Liver (tissue), 9 donors: ENCODE results near the gene METTL15. TPM values are rescaled to one million over a fixed set of nuclear protein-coding genes. Genes with fewer than 3 reads are reported as not detected.
"Not testable (repeated sequence)": the region's sequence is repeated elsewhere in the genome, so short reads cannot be mapped to it uniquely, and the experiment has no call there.

Experiments
- DNase-seq: peaks from one replicate; pipeline ENCODE4 v3.0.0-alpha.2; 2017; ENCODE audit warnings: low spot score
- H3K27ac ChIP-seq, 2 donors: one replicate each; pipeline ENCODE4 v1.7.0; 2013; ENCODE audit warnings: inconsistent platforms in 2 of 2, low read length in 2 of 2, control low read depth in 1 of 2, low read depth in 1 of 2, mild to moderate bottlenecking in 1 of 2
- H3K27me3 ChIP-seq, 4 donors: one replicate each; pipeline versions ENCODE4 v1.6.1 to v1.7.0; 2013; ENCODE audit warnings: low read length in 3 of 4, inconsistent platforms in 1 of 4, mild to moderate bottlenecking in 1 of 4, moderate library complexity in 1 of 4; ENCODE audit not compliant: control insufficient read depth in 4 of 4, insufficient read depth in 4 of 4
- H3K36me3 ChIP-seq, 4 donors: one replicate each; pipeline versions ENCODE4 v1.6.1 to v1.7.0; 2013; ENCODE audit warnings: low read length in 3 of 4, mild to moderate bottlenecking in 3 of 4, low read depth in 1 of 4, moderate library complexity in 1 of 4; ENCODE audit not compliant: control insufficient read depth in 4 of 4, insufficient read depth in 3 of 4
- H3K4me1 ChIP-seq, 4 donors: one replicate each; pipeline versions ENCODE4 v1.6.1 to v1.7.0; 2013; ENCODE audit warnings: low read length in 3 of 4, mild to moderate bottlenecking in 3 of 4, moderate library complexity in 1 of 4; ENCODE audit not compliant: control insufficient read depth in 4 of 4, insufficient read depth in 4 of 4
- H3K4me3 ChIP-seq, 3 donors: one replicate each; pipeline versions ENCODE4 v1.6.1 to v1.7.0; 2013; ENCODE audit warnings: low read length in 3 of 3, control low read depth in 1 of 3, low read depth in 1 of 3, mild to moderate bottlenecking in 1 of 3
- H3K9ac ChIP-seq, 2 donors: one replicate each; pipeline ENCODE4 v1.7.0; 2013; ENCODE audit warnings: low read length in 2 of 2, mild to moderate bottlenecking in 2 of 2, moderate library complexity in 2 of 2, control low read depth in 1 of 2, low read depth in 1 of 2
- H3K9me3 ChIP-seq, 4 donors: one replicate each; pipeline versions ENCODE4 v1.6.1 to v1.7.0; 2013; ENCODE audit warnings: low read length in 3 of 4; ENCODE audit not compliant: control insufficient read depth in 4 of 4
- ATF3 ChIP-seq: IDR thresholded peaks from 2 replicates; pipeline ENCODE4 v1.6.1; 2016; ENCODE audit warnings: antibody characterized with exemption
- CTCF ChIP-seq: fragments of 150-350 bp; IDR thresholded peaks from 2 replicates; pipeline ENCODE4 v1.5.1; 2017; ENCODE audit warnings: improper control_type of control experiment, low read depth, low read length; ENCODE audit not compliant: missing input control
- FOXA1 ChIP-seq: IDR thresholded peaks from 2 replicates; pipeline ENCODE4 v1.6.1; 2016; ENCODE audit warnings: antibody characterized with exemption
- FOXA2 ChIP-seq: IDR thresholded peaks from 2 replicates; pipeline ENCODE4 v1.6.1; 2016; ENCODE audit warnings: antibody characterized with exemption
- GABPA ChIP-seq, 2 donors: IDR thresholded peaks in 1 of 2; conservative IDR thresholded peaks in 1 of 2; 2 replicates each; pipeline ENCODE4 v1.6.1; 2016; ENCODE audit warnings: antibody characterized with exemption in 2 of 2, mild to moderate bottlenecking in 1 of 2, moderate library complexity in 1 of 2
- HNF4A ChIP-seq, 2 donors: conservative IDR thresholded peaks; 2 replicates each; pipeline ENCODE4 v1.6.1; 2016; ENCODE audit warnings: antibody characterized with exemption in 2 of 2, mild to moderate bottlenecking in 2 of 2
- HNF4G ChIP-seq: IDR thresholded peaks from 2 replicates; pipeline ENCODE4 v1.6.1; 2016; ENCODE audit warnings: antibody characterized with exemption
- JUND ChIP-seq, 2 donors: IDR thresholded peaks; 2 replicates each; pipeline ENCODE4 v1.6.1; 2016; ENCODE audit warnings: antibody characterized with exemption in 2 of 2
- NR2F2 ChIP-seq: IDR thresholded peaks from 2 replicates; pipeline ENCODE4 v1.6.1; 2016; ENCODE audit warnings: antibody characterized with exemption
- RAD21 ChIP-seq, 2 donors: IDR thresholded peaks; 2 replicates each; pipeline ENCODE4 v1.6.1; 2016; ENCODE audit warnings: antibody characterized with exemption in 2 of 2, mild to moderate bottlenecking in 2 of 2
- REST ChIP-seq: IDR thresholded peaks from 2 replicates; pipeline ENCODE4 v1.6.1; 2016; ENCODE audit warnings: antibody characterized with exemption, mild to moderate bottlenecking
- RXRA ChIP-seq, 2 donors: IDR thresholded peaks; 2 replicates each; pipeline ENCODE4 v1.6.1; 2017 to 2018; ENCODE audit warnings: antibody characterized with exemption in 2 of 2, mild to moderate bottlenecking in 1 of 2
- SP1 ChIP-seq: IDR thresholded peaks from 2 replicates; pipeline ENCODE4 v1.6.1; 2018; ENCODE audit warnings: antibody characterized with exemption, mild to moderate bottlenecking
- TAF1 ChIP-seq: conservative IDR thresholded peaks from 2 replicates; pipeline ENCODE4 v1.6.1; 2016; ENCODE audit warnings: antibody characterized with exemption, mild to moderate bottlenecking
- YY1 ChIP-seq: IDR thresholded peaks from 2 replicates; pipeline ENCODE4 v1.6.1; 2016; ENCODE audit warnings: antibody characterized with exemption, mild to moderate bottlenecking
- WGBS: extraction: QIAGEN DNeasy Blood & Tissue Kit; methylation state at CpG from one replicate; pipeline ENCODE4 v1.1.7; 2013; 5-methylcytosine and 5-hydroxymethylcytosine counted together
- polyA plus RNA-seq, 2 donors: library from polyadenylated mRNA; stranded (reverse) in 1 of 2; unstranded in 1 of 2; fragments of 200-250 nt in 1 of 2; fragments of >200 nt in 1 of 2; fragmentation: Nextera tagmentation in 1 of 2; extraction: Ambion mirVana in 1 of 2; gene quantifications; one replicate each; pipeline versions ENCODE4 v1.2.1 to v1.2.3, GENCODE V29; 2013 to 2015
- total RNA-seq, 2 donors: library from RNA; depleted of rRNA; stranded (reverse); fragments of >200 nt; gene quantifications; one replicate each; pipeline ENCODE4 v1.2.3, GENCODE V29; 2014
- TF ChIP-seq, protein P1 (sequence below): IDR thresholded peaks from 2 replicates; pipeline ENCODE4 v1.6.1; 2016; ENCODE audit warnings: antibody characterized with exemption
- TF ChIP-seq, protein P2 (sequence below): IDR thresholded peaks from 2 replicates; pipeline ENCODE4 v1.6.1; 2016; ENCODE audit warnings: antibody characterized with exemption
- donor health status: healthy.
- donor health status: healthy.
- donor health status: healthy.
- donor health status: healthy.
- donor health status: healthy.

Gene METTL15
- total and polyA plus RNA-seq, 4 donors, result 4.1 to 11.5 (median 8.1) TPM

DNA sequence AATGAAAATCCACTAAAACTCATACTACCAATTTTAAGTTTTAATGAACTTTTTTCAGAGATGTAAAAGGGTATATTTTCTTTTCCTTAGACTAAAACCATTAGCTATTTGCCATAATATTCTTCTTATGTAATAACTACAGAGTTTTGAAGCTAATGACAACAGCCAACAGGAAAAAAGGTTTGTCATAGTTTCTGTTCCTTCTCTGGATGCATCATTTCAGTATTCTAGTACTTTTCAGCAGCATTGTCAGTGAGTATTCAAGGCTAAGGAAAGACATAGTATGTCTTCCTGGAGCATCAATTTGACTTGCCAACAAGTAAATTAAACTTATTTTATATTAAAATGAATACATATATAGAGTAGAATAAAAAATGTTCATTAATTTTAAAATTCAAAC lies 166.0 kb downstream of the METTL15 start (continued):
- no peak for TF ChIP-seq HNF4G
- no peak for TF ChIP-seq RXRA (IDR thresholded peaks at IDR 0.05)

- no peaks in the 10 kb centered on the region for H3K4me1 ChIP-seq
- H3K9ac ChIP-seq, result no peak overlapping the region
- no peaks in the 10 kb centered on the region for H3K27me3 ChIP-seq
- H3K36me3 ChIP-seq, result no peaks in the 10 kb centered on the region
- no peak overlapping the region for H3K4me3 ChIP-seq
- no peaks in the 10 kb centered on the region for H3K9me3 ChIP-seq
- no peak for DNase-seq
- TF ChIP-seq, protein P1, sequence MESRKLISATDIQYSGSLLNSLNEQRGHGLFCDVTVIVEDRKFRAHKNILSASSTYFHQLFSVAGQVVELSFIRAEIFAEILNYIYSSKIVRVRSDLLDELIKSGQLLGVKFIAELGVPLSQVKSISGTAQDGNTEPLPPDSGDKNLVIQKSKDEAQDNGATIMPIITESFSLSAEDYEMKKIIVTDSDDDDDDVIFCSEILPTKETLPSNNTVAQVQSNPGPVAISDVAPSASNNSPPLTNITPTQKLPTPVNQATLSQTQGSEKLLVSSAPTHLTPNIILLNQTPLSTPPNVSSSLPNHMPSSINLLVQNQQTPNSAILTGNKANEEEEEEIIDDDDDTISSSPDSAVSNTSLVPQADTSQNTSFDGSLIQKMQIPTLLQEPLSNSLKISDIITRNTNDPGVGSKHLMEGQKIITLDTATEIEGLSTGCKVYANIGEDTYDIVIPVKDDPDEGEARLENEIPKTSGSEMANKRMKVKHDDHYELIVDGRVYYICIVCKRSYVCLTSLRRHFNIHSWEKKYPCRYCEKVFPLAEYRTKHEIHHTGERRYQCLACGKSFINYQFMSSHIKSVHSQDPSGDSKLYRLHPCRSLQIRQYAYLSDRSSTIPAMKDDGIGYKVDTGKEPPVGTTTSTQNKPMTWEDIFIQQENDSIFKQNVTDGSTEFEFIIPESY, result no peak
- TF ChIP-seq RXRA (IDR thresholded peaks at IDR 0.05), result no peak
- TF ChIP-seq HNF4A (conservative IDR thresholded peaks at IDR 0.05), result no peak
- 94% methylated on average over 1 of the region's 1 CpG for WGBS
- no peak overlapping the region for H3K27ac ChIP-seq
Measured at GRCh38 chr11:28284196-28284595, 176.0 kb downstream of the METTL15 start.

DNA sequence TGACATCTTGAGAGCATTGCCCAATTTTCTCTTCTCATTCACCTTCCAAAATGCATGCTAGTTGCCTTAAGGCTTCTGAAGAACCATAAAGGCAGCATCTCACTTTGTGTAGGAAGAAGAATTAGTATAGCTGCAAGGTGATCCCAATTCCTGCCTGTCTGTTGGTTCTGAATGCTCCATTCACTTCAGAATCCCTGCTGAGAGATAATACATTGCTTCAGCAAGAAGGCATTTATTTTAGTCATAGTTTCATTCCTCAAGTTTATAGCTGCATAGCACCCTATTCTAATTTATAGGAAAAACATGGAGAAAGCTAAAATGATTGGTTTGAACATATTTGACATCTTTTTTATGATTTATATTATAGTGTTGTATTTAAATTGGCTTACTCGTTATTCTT lies 181.3 kb downstream of the METTL15 start:
- Histone ChIP-seq H3K9ac (no peak overlapping the region), H3K4me3 (no peak overlapping the region), H3K4me1 (no peaks in the 10 kb centered on the region), H3K27me3 (no peaks in the 10 kb centered on the region), H3K27ac (no peak overlapping the region), H3K36me3 (peaks cover 0 to 2% (median 0%) of the 10 kb centered on the region in 4 donors), H3K9me3 (no peaks in the 10 kb centered on the region)
- TF ChIP-seq RXRA (IDR thresholded peaks at IDR 0.05) (no peak), FOXA2 (no peak), SP1 (no peak), HNF4A (conservative IDR thresholded peaks at IDR 0.05) (no peak), REST (no peak), FOXA1 (no peak), CTCF (no peak), ATF3 (no peak), JUND (IDR thresholded peaks at IDR 0.05) (no peak), HNF4G (no peak), YY1 (no peak), RAD21 (IDR thresholded peaks at IDR 0.05) (no peak), GABPA (IDR thresholded peaks at IDR 0.05 in 1 of 2, conservative IDR thresholded peaks at IDR 0.05 in 1 of 2) (no peak), NR2F2 (no peak), TAF1 (no peak)
- TF ChIP-seq, protein P1, result no peak
- TF ChIP-seq, protein P2, sequence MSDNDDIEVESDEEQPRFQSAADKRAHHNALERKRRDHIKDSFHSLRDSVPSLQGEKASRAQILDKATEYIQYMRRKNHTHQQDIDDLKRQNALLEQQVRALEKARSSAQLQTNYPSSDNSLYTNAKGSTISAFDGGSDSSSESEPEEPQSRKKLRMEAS, result no peak
- DNase-seq, result no peak
- 98% methylated on average over 1 of the region's 1 CpG for WGBS

GRCh38 chr11:28290995-28291394 lies 182.8 kb downstream of the METTL15 start:
- WGBS, result 95% methylated on average over 7 of the region's 7 CpGs
- not testable (repeated sequence) for DNase-seq, H3K27ac ChIP-seq, H3K36me3 ChIP-seq, H3K9ac ChIP-seq, H3K4me3 ChIP-seq, H3K27me3 ChIP-seq, H3K4me1 ChIP-seq, H3K9me3 ChIP-seq
